GM19025 (cell line): Measurements from ENCODE around the gene TWSG1.
"Not testable (repeated sequence)": the region's sequence is repeated elsewhere in the genome, so short reads cannot be mapped to it uniquely, and the experiment has no call there.

Experiments
- ATAC-seq: cut with Tn5 transposase; IDR thresholded peaks from one replicate; pipeline ENCODE4 v1.9.1; 2021; ENCODE audit warnings: mild to moderate bottlenecking, low read depth, moderate library complexity; ENCODE audit not compliant: unreplicated experiment

TWSG1 gene

DNA sequence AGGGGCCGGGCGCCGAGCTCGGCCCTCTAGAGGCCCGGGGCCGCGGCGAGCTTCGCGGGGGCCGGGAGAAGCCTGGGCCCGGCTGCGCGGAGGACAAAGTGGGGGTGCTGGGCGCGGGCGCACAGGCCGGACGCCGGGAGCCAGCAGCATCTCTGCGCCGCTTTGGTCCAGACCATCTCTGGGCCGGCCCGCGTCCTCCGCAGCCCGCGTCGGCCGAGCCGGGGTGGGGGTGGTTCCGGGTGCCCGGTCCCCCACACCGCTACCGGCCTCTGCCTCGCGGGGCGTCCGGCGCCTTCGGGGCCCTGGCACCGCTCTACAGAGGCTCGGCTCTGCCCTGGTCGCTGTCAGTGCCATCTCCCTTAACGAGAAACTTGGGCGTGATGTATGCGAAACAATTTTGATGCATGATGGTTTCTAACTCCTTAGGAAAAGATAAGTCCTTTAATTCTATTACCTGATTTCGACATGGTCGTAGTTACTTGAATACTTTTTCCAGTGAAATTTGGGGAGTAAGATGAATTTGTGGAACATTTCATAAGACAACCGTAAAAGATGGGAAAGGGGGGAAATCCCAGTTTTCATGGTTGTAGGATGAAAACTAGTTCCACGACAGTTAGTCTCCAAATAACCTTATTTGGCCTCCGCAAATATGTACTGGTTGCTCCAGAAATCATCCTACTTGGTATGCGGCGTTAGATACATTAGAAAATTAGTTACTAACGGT is 562 bp downstream of the TWSG1 start:
- peak; percentile 38 for ATAC-seq

DNA sequence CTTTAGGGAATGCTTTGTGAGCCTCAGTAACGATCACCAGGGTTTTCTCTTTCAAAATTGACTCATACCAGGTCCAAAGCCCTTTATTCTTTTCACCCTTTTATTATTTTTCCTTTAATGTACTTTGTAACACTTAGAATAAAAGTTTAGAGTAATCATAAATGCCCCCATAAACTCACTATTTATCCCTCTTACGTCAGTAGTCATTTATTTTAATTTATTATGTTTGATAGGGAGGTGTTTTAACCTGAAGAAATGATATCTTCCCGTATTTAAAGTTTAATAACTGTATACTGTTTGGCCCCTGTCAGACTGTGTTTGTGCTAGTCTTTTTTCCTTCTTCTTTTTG is 1.1 kb downstream of the TWSG1 start:
- no peak for ATAC-seq

DNA sequence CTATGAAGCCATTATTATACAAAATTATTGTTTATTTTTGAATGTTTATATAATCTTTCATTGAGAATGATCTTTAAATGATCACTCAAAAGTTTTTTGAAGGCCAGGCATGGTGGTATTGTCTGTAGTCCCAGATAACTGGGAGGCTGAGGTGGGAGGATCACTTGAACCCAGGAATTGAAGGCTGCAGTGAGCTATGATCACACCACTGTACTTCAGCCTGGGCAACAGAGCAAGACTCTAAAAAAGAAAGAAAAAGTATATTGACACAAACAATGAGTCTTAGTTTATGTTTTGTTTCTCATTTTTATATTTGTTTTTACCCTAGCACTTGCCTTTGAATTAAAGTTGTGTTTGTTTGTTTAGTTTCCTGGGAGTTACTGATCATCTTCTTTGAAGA is 2.3 kb downstream of the TWSG1 start:
- ATAC-seq, result no peak

DNA sequence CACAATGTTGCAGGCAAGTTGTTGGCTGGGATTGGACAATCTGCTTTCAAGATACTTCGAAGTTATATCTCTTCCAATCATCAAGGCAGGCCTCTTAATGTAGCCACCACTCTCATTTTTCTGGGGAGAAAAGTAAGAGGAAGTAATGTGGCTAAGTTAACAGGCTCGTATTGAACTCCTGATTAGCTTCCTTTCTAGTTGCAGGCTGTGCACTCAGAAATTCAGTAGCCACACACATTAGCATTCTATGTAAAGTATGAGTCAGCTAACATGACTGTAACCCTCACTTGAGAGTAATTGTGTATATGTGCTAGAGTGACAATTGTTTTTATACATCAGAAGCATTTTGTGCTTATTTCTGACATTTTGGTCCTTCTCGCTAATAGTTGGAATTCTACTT is 3.3 kb downstream of the TWSG1 start:
- ATAC-seq, result no peak

DNA sequence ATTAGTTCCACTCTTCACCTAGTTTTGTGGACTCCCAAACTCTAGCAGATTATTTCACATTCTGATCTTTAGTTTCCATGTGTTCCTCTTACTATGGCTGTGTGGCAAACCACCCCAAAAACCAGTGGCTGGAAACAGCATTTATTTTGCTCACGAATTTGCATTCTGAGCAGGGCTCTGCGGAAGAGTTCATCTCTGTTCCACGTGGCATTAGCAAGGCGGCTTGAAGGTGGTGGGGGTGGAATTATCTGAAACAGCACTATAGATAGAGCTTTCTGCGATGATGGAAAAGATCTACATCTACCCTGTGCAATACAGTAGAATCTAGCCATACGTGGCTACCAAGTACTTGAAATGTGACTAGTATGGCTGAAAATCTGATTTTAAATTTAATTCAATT is 5.9 kb downstream of the TWSG1 start:
- no peak for ATAC-seq

DNA sequence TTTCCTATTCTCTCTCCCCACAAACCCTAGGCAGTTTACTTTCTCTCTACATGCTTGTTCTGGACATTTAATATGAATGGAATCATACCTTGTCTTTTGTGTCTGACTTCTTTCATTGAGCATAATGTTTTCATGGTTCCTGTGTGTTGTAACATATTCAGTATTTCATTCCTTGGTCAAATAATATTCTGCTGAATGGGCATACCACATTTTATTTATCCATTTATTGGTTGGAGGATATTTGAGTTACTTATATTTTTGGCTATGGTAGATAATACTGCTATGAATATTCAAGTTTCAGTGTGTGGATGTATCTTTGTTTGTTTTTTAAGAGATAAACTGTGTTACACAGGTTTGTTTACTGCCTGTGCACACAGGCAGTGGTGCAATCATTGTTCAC is 9.0 kb downstream of the TWSG1 start:
- ATAC-seq, result no peak

DNA sequence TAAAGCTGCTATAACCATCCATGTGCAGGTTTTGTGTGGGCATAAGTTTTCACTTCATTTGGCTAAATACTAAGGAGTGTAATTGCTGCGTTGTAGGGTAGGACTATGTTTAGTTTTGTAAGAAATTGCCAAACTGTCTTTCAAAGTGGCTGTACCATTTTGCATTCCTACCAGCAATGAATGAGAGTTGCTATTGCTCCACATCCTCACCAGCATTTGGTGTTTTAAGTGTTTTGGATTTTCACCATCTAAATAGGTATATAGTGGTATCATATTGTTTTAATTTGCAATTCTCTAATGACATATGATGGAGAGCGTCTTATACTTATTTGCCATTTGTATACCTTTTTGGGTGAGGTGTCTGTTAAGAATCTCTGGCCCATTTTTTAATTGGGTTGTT is 12.2 kb downstream of the TWSG1 start:
- ATAC-seq, result no peak

DNA sequence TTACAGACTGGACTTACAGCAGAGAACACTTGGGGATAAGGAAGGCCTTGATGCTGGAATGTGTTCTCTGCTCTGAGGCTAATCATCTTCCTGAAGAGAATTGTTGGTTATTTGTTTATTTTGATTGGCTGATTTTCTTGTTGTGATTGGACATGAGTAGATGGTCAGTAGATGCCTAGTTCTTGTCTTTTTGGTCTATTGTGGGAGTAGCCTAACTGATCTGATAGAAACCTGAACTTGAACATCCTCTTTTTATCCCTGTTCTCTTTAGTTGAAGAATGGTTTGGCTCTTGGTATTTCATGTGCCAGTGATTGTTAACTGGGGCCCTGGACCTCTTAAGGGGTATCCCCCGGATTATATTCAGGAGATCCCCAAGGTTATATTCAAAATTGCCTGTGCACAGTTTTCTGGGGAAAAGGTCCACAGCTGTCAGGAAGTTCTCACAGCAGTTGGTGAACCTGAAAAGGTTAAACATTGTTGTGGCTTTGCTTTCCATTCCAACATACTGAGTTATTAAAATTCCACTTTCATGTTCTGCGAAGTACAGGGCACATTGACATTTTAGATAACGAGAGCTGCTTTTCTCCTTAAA is 13.6 kb downstream of the TWSG1 start:
- ATAC-seq, result no peak

DNA sequence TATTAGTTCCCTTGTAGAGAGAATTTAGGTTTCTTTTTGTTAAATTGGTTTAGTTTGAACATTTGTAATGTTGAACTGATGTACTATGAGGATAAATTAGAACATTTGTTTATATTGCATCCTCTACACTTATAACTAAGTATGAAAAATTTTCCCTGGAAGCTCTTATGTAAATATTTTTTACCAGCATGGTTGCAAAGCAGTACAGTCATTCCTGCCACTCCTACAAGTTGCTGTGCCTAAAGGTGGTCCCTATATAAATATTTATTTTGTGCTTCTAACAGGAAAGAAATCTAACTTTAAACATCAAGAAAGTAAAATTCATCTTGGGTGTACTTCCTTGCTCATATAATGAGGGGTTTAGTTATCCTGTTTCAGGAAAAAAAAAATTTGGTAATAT is 14.2 kb downstream of the TWSG1 start:
- no peak for ATAC-seq

DNA sequence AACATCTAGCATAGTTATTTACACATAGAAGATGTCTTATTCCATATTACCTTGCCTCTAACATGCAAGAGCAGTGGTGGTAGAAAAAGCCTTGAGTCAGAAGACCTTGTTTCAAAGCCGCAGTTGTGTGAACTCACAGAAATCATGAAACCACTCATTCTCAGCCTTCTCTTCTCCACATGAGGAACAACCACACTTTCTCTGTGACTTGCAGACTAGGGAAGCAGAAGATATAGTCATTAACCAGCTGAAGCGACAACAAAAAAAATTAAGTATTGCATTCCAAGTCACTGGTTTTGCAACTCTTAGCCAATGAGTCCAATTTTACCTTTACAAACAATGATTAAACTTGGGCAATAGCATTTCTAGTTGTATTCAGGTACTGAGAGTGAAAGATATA is 19.0 kb downstream of the TWSG1 start:
- peak; percentile 60 for ATAC-seq

DNA sequence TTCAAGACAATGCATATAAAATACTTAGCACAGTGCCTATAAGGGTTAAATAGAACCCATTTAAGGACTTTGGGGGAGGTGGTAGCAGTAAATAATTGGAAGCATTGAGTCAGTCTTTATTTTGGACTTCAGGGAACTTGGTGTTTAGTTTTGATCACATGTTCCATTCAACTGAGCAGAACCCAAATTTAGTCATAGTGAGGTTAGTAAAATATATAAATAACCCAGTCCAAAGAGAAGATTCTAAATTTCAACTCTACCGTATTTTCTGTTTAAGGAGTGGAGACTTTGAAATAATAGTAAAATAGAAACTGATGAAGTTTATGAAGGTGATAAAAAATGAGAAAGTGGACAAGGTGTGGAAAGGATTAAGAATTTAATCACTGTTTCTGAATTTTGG is 19.7 kb downstream of the TWSG1 start:
- ATAC-seq, result no peak

DNA sequence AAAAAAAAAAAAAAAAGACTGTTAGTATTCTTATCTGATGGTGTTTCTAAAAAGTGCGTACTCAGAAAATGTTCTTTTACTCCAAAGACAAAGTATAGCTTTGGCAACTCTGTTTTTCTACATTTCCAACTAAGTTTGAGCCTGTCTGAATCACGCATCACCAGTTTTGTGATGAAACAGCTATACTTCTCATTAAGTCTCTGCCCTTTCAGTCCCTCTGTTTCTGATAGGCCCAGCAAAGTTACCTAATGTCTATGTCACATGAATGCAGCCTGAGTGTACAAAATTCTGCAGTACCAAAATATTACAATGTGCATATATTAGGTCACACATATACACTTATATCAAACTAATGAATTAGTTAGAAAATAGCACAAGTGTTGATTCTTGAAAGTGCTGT is 22.4 kb downstream of the TWSG1 start:
- no peak for ATAC-seq

DNA sequence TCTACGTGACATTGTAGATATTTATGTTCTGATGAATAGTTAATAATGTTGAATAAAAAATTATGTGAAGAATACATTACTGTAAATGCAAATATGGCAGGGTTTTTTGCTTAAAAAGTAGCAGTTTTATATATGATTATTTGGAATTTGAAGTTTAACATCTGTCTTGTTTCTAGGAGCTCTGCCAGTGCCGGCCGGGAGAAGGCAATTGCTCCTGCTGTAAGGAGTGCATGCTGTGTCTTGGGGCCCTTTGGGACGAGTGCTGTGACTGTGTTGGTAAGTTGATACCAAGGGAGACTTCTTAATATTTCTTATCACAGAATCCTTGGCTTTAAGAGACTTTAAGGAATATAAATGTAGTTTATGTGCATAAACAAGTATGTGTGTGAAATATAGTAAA is 25.2 kb downstream of the TWSG1 start:
- no peak for ATAC-seq

DNA sequence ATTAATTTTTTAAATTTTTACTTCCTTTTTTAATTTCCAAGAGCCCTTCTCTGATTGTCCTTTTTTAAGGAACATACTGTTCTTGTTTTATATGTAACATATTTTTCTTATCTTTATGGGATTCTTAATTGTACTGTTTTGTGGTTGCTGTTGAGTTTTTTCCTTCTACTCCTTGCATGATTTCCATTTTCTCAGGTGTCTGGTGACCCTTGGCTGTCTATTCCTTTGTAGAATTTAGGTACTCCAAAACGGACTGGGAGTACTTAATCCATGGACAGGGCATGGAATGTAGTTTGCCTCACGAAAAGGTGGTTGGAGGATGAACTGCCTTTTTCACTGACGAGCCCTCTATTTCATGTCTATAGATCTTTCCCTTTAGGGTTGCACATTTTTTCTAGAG is 26.6 kb downstream of the TWSG1 start:
- ATAC-seq, result no peak

DNA sequence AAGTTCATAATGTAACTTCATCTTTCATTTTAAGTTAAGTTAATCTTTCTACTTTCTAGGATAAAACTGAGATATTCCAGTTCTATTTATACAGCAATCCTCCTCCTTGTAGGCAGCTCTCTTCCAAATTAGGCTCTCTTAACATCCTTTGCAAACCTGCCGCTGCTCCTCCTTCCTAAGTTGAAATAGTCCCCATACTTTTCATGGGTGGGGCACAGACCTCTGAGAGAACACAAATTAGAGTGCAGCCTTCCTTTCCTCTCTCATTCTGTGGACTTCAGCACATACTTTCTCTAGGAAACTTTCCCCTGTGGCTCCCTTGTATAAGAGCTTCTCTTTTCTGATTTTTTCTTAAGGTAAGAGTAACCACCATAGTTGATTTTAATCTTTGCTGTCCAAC is 28.3 kb downstream of the TWSG1 start:
- ATAC-seq, result no peak

DNA sequence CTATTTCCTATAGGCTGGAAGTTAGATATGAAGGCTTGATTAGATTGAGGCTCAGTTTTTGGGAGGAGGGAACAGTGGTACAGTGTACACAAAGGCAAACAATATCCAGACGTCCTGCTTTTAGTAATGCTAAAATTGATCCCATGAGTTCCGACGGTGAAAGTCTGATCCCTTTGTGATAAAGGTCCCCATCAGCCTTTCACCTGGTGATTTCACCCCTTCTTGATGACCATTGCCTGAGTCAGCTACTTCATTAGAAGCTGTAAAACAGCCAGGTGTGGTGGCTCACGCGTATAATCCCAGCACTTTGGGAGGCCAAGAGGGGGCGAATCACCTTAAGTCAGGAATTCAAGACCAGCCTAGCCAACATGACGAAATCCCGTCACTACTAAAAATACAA is 29.7 kb downstream of the TWSG1 start:
- ATAC-seq, result no peak

DNA sequence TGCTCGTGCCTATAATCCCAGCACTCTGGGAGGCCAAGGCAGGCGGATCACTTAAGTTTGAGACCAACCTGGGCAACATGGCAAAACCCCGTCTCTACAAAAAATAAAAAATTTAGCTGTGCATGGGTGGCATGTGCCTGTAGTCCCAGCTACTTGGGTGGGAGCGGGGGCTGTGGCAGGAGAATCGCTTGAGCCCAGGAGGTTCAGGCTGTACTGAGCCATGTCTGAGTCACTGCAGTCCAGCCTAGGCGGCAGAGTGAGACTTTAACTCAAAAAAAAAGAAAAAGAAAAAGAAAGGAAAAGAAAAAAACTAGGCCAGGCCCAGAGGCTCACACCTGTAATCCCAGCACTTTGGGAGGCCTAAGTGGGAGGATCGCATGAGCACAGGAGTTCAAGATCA is 30.8 kb downstream of the TWSG1 start:
- ATAC-seq, result no peak

DNA sequence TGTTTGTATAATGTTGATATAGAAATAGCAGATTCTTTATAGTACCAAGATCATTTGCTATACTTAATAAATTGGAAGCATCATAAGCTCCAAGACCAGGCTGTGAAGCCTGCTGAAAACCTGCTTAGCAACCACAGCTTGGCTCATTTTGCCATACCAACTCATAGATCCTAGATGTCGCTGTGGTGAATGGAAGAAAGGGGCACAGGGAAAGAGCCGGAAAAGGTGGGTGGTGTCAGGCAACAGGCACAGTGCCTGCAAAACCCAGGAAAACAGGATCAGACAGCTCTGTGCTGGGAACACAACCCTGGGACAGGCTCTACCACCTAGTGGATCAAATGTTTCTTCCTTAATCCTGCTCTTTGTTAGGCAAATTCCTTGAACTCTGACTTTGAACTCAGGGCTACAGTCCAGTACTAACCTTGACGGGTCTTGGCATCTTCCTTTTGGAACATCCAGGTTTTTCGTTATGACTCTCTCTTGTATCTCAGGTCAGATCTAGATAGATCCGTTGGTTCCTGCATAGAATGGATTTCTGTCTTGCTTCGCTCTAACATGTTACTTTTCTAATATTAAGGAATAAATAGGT is 31.6 kb downstream of the TWSG1 start:
- no peak for ATAC-seq

DNA sequence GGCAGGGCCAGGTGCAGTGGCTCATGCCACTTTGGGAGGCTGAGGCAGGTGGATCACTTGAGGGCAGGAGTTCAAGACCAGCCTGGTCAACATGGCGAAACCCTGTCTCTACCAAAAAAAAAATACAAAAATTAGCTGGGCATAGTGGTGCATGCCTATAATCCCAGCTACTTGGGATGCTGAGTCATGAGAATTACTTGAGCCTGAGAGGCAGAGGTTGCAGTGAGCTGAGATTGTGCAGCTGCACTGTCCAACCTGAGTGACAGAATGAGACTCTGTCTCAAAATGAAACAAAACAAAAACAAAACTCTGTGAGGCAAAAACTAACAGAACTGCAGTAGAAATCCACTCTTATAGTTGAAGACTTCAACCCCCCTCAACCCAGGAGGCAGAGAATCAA is 38.7 kb downstream of the TWSG1 start:
- ATAC-seq, result not testable (repeated sequence)

DNA sequence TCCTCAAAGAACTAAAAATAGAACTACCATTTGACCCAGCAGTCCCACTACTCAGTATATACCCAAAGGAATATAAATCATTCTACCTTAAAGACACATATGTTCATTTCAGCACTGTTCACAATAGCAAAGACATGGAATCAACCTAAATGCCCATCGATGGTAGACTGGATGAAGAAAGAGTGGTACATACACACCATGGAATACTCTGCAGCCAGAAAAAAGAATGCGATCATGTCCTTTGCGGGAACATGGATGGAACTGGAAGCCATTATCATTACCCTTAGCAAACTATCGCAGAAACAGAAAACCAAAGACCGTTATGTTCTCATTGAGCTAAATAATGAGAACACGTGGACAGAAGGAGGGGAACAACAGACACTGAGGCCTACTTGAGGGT is 44.5 kb downstream of the TWSG1 start:
- ATAC-seq, result no peak

DNA sequence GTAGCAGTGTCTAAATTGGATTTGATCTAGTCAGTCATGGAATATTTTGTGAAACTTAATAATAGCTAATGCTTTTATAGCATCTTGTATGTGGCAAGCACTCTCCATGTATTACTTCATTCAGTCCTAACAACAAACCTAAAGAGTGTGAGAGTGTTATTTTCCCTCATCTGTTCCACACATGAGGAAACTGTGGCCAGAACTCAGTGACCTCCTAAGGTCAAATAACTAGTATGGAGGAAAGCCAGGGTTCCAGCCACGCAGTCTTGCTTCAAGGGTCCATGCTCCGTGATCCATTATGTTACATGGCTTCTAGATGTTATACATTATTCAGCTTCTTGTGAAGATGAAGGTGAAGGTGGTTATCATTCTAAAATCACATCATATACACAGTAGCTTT is 45.5 kb downstream of the TWSG1 start:
- ATAC-seq, result no peak

DNA sequence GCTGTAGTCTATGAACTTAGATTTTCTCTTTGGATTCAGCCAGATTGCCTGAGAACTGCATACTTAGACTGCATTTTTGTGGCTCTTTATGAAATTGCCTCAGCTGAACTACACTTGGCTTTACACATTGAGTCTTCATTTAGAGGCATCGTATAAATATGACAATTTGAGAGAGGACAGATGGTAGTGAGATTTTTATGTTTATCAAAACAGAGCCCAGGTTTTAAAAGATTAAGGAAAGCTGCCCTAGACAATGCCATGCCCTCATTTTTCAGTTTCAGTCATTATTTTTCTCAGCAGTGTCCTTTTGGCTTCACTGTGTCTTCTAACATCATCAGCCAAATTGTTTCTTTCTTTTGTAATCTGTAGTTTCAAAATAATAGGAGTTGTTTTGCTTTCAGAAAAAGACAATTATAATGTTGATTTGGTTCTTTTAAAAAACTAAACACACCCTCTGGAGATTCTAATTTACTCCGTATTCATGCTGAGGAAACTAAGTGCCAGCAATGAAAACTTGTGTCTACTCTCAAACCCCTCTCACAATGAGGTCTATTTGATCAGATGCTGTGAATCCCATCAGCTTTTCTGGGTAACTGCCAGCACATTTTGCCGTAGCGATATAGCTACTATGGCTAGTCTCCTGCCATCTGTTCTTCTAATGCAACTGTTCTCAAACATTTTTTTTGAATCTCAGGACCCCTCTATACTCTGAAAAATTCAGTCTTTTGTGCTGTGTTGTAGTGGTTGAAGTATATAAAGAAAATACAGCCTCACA is 46.2 kb downstream of the TWSG1 start:
- no peak for ATAC-seq
